OCI-LY7 (cell line): ENCODE data around the gene DENND6B. TPM values are rescaled to one million over a fixed set of nuclear protein-coding genes. Genes with fewer than 3 reads are reported as not detected.

Source experiments
- BruUV-seq: library from RNA; stranded (reverse); fragments of 400-500 nt; replicated peaks from 2 replicates; lab custom pipeline; 2021; lab: Mats Ljungman, UMichigan
- CTCF ChIA-PET: fragments of 300-600 bp; sonication (Branson Sonifier 250); formaldehyde crosslinking; loops from one replicate; lab custom pipeline; 2022; ENCODE audit warnings: antibody characterized with exemption; ENCODE audit not compliant: unreplicated experiment; lab: Charles Lee
- POLR2A ChIA-PET: fragments of 300-600 bp; sonication (Branson Sonifier 250); formaldehyde crosslinking; loops from one replicate; lab custom pipeline; 2022; ENCODE audit warnings: antibody characterized with exemption; lab: Charles Lee
- DNase-seq: peaks from one replicate; pipeline ENCODE4 v3.0.0-alpha.2; 2015; ENCODE audit warnings: low spot score
- H2AFZ ChIP-seq: fragments of 200-600 bp; sonication (generic), shearing (Covaris generic); 2 replicates; pipeline ENCODE4 v1.6.1; 2014; ENCODE audit warnings: mild to moderate bottlenecking, antibody characterized with exemption, low read length, moderate library complexity
- H3K27ac ChIP-seq: fragments of 200-600 bp; sonication (generic); 2 replicates; pipeline ENCODE4 v1.5.1; 2014; ENCODE audit warnings: mixed run types, low read depth, mild to moderate bottlenecking, moderate library complexity, low read length, inconsistent platforms; ENCODE audit not compliant: poor library complexity, severe bottlenecking
- H3K36me3 ChIP-seq: fragments of 200-600 bp; sonication (generic); 2 replicates; pipeline ENCODE4 v1.6.1; 2014; ENCODE audit warnings: mild to moderate bottlenecking, antibody characterized with exemption, low read length, moderate library complexity, mixed read lengths; ENCODE audit not compliant: insufficient read depth
- H3K4me1 ChIP-seq: fragments of 200-600 bp; sonication (generic); 2 replicates; pipeline ENCODE4 v1.5.1; 2014; ENCODE audit warnings: mild to moderate bottlenecking, low read length; ENCODE audit not compliant: insufficient read depth, poor library complexity, severe bottlenecking
- H3K4me2 ChIP-seq: fragments of 200-600 bp; sonication (generic); 2 replicates; pipeline ENCODE4 v1.6.1; 2014; ENCODE audit warnings: mild to moderate bottlenecking, low read length
- H3K4me3 ChIP-seq: fragments of 200-600 bp; sonication (generic); 2 replicates; pipeline ENCODE4 v1.5.1; 2014; ENCODE audit warnings: mild to moderate bottlenecking, low read depth, low read length; ENCODE audit not compliant: poor library complexity, severe bottlenecking
- H3K79me2 ChIP-seq: fragments of 200-600 bp; sonication (generic); 2 replicates; pipeline ENCODE4 v1.6.1; 2016; ENCODE audit warnings: low read depth, mild to moderate bottlenecking, low read length, moderate library complexity, mixed read lengths; ENCODE audit not compliant: insufficient read depth
- H3K9me2 ChIP-seq: fragments of 200-600 bp; sonication (generic); 2 replicates; pipeline ENCODE4 v1.6.1; 2016; ENCODE audit warnings: mild to moderate bottlenecking, low read length, mixed read lengths; ENCODE audit not compliant: insufficient read depth
- H3K9me3 ChIP-seq: fragments of 200-600 bp; sonication (generic); 2 replicates; pipeline ENCODE4 v1.6.1; 2014; ENCODE audit warnings: mild to moderate bottlenecking, mixed run types, low read length, mixed read lengths
- H4K20me1 ChIP-seq: fragments of 200-600 bp; sonication (generic); 2 replicates; pipeline ENCODE4 v1.6.1; 2014; ENCODE audit warnings: mild to moderate bottlenecking, antibody characterized with exemption, low read length, moderate library complexity, mixed read lengths; ENCODE audit not compliant: insufficient read depth
- EZH2phosphoT487 ChIP-seq: fragments of 200-600 bp; sonication (generic); IDR thresholded peaks from 2 replicates; pipeline ENCODE4 v1.6.1; 2018; ENCODE audit warnings: low read depth, borderline replicate concordance, mild to moderate bottlenecking, mixed run types, antibody characterized with exemption, low read length, moderate library complexity, mixed read lengths
- intact Hi-C: fragments of 100-400 bp; cut with micrococcal nuclease; formaldehyde crosslinking; loops from one replicate; pipeline ENCODE4 v1.10.0; 2022; ENCODE audit not compliant: unreplicated experiment
- total RNA-seq, 2 experiments: library from RNA; depleted of rRNA in 1 of 2; stranded (reverse); fragments of >200 nt in 1 of 2; shearing (Covaris generic) in 1 of 2; gene quantifications; 2 replicates each; pipeline ENCODE4 v1.2.3, GENCODE V29; 2014 to 2022
- TF ChIP-seq, protein P1 (sequence below): fragments of 200-600 bp; sonication (generic); conservative IDR thresholded peaks from 2 replicates; pipeline ENCODE4 v1.5.1; 2014; ENCODE audit warnings: mild to moderate bottlenecking, antibody characterized with exemption, low read length, moderate library complexity, mixed read lengths

DENND6B gene
- total RNA-seq, 2 experiments from 2014 or later = 31.6 to 45.0 TPM

DNA sequence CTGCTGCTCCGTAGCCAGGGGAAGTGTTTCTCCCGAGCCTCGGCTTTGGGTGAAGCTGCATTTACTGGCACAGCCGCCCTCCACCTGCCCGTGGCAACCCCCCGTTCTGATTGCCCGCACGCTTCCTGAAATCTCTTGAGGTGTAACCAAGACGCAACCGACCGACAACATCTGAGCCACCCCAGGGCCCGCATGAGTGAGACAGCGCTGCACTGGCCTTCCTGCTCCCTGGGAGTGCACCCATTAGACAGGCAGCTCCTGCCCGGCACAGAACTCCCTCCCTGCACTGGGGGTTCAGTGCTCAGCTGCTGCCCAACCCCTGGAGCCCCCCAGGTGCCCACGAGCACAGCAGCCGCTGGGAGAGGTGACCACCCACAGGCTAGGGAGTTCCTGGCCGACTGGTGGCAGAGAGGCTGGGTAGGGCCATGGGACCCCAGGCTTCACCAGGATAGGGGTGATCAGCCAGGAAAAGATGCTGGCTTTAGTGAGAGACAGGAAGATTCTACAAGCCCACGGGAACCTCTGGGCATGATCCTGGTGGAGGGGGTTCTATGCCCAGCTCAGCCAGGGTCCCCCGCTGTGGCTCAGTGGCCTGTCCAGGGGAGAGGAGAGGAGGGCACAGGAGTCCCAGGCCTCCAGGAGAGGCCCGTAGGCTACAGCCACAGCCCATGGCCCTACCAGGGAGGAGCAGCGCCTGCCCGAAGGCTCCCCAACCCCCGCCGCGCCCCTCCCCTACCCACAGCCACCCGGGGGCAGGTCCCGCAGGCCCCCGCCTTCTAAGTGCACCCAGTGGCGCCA, 34.0 kb downstream of the DENND6B start:
- Histone ChIP-seq H3K9me3 (no peaks in the 10 kb centered on the region), H3K4me3 (peak overlapping the region; percentile 65), H3K36me3 (no peaks in the 10 kb centered on the region), H3K9me2 (no peaks in the 10 kb centered on the region), H3K4me1 (peaks cover 56% of the 10 kb centered on the region), H3K79me2 (no peaks in the 10 kb centered on the region), H2AFZ (peak overlapping the region; percentile 60; the same call in 1 of the 2 replicates), H3K4me2 (peak overlapping the region; percentile 84), H4K20me1 (no peaks in the 10 kb centered on the region), H3K27ac (peak overlapping the region; percentile 65)
- BruUV-seq = no TSS peak
- CTCF ChIA-PET = interaction anchor here (0.7 kb wide), 1 partner anchor 53 kb away, joined by 3 read pairs; no protein-coding TSS in a partner anchor
- DNase-seq = peak; percentile 86
- POLR2A ChIA-PET = interaction anchor here (0.8 to 1.5 kb wide), 2 partner anchors 25 to 177 kb away, joined by 3 read pairs; no protein-coding TSS in a partner anchor
- intact Hi-C loops = loop anchor here (1.0 to 5.0 kb wide), 3 partner anchors 21 to 49 kb away; partner anchors contain the start of gene DENND6B
- no peak for TF ChIP-seq EZH2phosphoT487
- TF ChIP-seq, protein P1, sequence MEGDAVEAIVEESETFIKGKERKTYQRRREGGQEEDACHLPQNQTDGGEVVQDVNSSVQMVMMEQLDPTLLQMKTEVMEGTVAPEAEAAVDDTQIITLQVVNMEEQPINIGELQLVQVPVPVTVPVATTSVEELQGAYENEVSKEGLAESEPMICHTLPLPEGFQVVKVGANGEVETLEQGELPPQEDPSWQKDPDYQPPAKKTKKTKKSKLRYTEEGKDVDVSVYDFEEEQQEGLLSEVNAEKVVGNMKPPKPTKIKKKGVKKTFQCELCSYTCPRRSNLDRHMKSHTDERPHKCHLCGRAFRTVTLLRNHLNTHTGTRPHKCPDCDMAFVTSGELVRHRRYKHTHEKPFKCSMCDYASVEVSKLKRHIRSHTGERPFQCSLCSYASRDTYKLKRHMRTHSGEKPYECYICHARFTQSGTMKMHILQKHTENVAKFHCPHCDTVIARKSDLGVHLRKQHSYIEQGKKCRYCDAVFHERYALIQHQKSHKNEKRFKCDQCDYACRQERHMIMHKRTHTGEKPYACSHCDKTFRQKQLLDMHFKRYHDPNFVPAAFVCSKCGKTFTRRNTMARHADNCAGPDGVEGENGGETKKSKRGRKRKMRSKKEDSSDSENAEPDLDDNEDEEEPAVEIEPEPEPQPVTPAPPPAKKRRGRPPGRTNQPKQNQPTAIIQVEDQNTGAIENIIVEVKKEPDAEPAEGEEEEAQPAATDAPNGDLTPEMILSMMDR = no peak

DNA sequence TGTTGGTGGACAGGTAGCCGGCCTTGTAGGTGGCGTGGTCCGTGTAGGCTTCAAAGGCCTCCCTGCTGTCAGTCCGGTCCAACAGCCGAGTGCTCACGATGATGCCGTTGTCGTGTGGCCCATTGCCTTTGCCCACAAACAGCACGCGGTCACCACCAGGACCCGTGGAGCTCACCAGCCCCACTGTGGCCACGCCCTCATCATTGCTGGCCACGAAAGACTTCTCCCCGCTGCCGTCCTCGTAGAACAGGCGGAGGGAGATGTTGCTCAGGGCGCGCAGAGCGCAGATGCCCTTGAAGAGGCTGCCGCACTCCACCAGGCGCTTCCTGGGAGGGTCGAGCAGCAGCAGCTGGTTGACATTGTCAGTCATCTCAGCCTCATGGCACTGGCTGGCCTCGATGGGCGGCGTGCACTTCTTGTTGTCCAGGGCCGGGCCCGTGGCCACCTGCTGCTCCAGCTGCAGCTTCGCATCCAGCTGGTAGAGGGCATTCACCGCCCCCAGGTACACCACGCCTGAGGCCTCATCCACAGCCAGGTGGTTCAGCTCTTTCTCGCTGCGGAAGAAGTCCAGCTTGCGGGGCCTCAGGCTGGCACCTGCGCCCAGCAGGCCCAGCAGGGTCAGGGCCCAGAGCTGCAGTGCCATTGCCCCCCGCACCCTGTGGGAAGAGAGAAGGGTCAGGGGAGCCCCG, 36.7 kb downstream of the DENND6B start:
- H3K9me2 ChIP-seq = no peaks in the 10 kb centered on the region
- H3K36me3 ChIP-seq = no peaks in the 10 kb centered on the region
- no peak overlapping the region for H2AFZ ChIP-seq
- H3K79me2 ChIP-seq = no peaks in the 10 kb centered on the region
- H3K9me3 ChIP-seq = no peaks in the 10 kb centered on the region
- ChIA-PET POLR2A (no interaction called here), CTCF (no interaction called here)
- intact Hi-C loops = loop anchor here (5.0 kb wide), 1 partner anchor 37 kb away; the partner anchor contains the start of gene DENND6B
- peaks cover 38% of the 10 kb centered on the region for H3K4me1 ChIP-seq
- H3K4me3 ChIP-seq = no peak overlapping the region
- TF ChIP-seq EZH2phosphoT487 = no peak
- TF ChIP-seq, protein P1 = no peak
- no peak overlapping the region for H3K4me2 ChIP-seq
- BruUV-seq = no TSS peak
- no peaks in the 10 kb centered on the region for H4K20me1 ChIP-seq
- no peak for DNase-seq
- no peak overlapping the region for H3K27ac ChIP-seq
